RPMI8226 (cell line): ENCODE measurements around the gene TCF4.

Experiments
- DNase-seq: peaks from one replicate; pipeline ENCODE4 v3.0.0-alpha.2; 2015

TCF4 gene

GRCh38 chr18:55466789-55467188, 121.2 kb downstream of the TCF4 start:
- no peak for DNase-seq

- no peak for DNase-seq
These were observed 122.7 kb downstream of the TCF4 start for GRCh38 chr18:55465313-55465712.

DNA sequence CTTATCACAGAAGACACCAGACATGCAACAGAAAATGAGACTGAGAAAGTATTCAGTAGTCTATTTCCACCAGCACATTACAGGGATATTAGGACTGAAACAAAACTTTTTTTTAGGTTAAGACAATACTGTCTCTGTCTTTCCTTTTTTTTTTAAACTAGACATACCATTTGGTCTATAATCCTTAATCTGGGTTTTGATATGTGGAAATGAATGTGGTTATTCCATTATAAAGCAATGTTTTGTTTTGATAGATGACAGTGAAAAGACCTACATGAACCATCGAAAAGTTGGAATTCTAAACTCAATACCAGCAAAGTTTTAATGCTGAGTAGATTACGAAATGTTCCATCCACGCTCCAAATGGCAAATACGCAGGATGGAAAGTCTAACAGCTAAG, 123.4 kb downstream of the TCF4 start:
- DNase-seq, result no peak

GRCh38 chr18:55462652-55463051, 125.3 kb downstream of the TCF4 start:
- no peak for DNase-seq

GRCh38 chr18:55461848-55462247, 126.1 kb downstream of the TCF4 start:
- no peak for DNase-seq

DNA sequence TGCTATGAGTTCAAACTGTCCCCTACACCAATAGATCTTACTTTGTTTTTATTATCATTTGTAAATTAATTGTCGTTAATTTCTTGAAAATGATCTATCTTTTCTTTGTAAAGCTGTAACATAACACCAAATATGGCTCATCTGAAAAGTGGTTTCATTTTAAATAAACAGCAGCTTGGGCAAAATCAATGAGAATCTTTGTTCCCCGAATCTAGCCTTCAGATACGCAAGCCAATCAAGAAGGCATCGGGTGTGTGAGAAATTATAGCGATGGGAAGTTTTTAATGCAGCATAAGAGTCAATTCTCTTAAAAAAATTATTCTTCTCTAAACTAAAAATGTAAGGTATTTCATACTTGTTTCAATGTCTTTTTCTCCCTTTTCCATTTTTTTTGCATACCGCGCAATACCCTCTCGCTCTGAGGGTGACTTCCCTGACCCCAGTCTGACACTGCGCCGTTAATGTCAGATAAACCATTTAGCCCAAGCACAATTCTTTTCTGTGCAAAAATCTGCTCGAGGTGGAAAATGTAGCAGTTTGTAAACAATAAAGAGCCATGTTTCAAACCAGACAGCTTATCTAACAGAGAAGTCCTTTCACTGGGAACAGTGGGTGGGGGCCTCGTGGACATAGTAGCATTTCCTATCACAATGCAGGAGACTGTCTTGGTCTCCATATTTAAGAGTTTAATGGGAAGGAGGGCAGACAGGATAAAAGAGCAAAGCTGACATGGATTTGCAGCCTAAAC, 129.4 kb downstream of the TCF4 start:
- DNase-seq, result no peak

GRCh38 chr18:55457028-55457427, 131.0 kb downstream of the TCF4 start:
- DNase-seq, result no peak

- DNase-seq, result no peak
These were observed 132.1 kb downstream of the TCF4 start for GRCh38 chr18:55455938-55456337.

- DNase-seq, result no peak
These were observed 134.8 kb downstream of the TCF4 start for GRCh38 chr18:55453186-55453585.

DNA sequence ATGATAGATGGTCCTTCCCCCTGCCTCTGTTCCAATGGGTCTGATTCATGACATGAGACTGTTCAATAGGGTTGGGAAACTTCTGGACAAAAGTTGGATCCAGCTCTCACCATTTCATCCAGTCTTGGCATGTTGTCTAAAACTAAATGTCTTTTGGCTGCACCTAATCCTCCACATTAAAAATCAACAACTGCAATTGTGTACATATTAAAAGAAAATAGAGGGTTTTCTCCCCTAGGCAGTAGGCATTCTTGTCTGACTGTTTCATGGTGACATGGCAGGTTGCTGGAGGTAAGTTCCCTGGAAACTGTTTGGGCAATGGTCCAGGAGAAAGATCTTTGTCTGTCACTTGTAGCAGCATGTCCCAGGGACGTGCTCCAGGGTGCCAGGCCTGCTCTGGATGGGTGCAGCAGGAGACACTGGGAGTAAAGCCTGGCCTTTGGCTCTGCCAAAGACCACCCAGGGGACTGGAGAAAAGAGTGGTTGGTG, 135.8 kb downstream of the TCF4 start:
- no peak for DNase-seq

- no peak for DNase-seq
These were observed 138.4 kb downstream of the TCF4 start for GRCh38 chr18:55449412-55450140.

DNA sequence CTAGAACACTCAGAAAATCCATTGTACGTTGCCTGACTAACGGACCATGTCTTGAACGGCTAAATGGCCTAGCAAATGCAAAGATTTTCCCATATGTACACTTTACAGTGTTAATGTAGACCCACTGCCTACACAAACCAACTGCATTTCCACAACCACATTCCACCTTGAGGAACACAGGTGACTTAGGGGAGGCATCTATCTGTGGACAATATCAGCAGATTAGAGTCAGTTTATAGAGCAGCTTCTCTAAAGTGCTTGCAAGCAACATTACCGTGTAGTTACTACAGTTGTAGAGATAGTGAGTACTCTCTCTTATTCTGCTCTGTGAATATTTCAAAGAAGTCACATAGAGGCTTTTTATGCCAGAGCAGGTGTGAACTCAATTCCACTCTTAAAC, 139.6 kb downstream of the TCF4 start:
- DNase-seq, result no peak

- no peak for DNase-seq
These were observed 140.3 kb downstream of the TCF4 start for GRCh38 chr18:55447672-55448018.

- DNase-seq, result no peak
These were observed 140.9 kb downstream of the TCF4 start for GRCh38 chr18:55446996-55447671.

DNA sequence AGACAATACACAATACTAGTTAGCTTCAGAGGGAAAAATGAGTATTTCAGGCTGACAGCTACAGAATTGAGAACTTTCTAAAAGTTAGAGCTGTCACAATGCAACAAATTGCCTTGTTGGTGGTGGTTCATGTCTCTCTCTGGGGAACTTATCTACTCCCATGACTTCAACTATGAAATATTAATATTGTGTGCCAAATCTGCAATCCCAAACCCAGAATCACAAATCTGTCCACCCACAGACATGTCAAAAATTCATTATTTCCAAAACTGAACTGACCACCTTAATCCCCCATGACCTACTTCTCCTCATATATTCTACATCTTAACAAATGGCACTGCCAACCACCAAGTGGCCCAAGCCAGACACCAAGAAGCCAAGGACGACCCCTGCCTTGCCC, 143.5 kb downstream of the TCF4 start:
- no peak for DNase-seq

DNA sequence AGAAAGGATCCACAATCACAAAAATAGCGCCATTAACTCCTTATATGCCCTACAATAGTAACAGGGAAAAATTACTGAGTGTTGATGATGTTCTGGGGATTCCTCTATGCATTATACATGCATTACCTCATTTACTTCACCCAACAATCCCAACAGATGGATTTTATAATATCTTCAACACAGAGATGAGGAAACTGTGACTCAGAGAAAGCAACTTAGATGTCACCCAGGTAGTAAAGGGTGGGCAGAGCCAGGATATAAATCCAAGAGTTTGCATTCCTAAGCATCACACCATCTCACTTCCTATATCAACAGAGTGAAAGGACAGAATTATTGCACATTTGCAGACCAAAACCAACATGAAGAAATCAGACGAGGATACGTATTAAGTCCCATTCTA, 144.2 kb downstream of the TCF4 start:
- DNase-seq, result no peak

DNA sequence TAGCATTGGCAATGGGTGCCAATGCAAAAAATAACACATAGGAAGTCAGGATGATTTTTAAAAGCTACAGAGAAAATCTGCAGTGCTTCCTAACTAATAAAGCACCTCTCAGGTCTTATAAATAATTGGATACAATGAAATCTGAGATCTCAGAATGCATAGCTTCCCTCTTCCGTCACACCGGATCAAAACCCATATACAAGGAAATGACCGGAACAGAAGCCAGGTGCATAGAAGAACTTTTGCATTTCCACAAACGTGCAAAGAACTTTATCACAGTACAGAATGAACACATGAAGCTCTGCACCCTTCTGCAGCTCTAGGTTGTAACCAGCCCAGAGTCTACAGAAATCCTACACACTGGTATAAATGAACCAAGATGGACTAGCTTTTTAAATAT, 145.4 kb downstream of the TCF4 start:
- no peak for DNase-seq

DNA sequence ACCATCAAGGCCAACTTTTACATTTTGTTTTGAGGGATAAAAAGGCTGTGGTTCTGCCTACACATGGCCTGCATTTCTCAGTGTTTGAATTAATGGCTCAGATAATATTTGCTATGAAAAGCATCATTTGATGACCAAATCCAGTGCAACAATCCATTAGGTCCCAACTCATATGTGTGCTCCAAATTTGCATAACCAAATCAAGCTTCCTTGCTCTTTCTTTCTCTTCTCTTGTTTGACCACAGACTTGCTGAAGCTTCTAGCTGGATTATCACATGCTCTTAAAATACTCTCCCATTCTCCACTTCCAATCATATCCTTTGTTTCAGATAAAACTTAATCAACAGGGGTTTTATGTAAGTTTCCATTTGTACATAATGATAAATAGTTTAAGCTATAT, 147.0 kb downstream of the TCF4 start:
- no peak for DNase-seq

GRCh38 chr18:55439056-55439455, 148.9 kb downstream of the TCF4 start:
- no peak for DNase-seq

DNA sequence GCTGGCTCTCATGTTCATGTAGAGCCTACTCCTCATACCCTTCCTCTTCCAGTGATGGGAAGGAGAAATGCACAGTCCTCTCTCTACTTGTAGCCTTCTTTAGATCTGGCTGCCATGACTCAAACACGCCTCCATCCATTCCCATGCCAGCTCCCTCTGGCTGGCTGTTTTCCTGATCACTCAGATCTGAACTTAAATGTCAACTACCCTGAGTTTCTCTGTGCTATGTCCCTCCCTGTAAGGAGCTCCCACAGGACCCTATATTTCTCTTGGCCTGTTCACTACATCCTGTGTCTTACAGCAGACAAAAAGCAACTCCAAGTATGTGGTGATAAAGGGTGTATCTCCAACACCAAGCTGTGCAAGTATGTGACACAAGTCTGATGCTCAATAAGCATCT, 152.4 kb downstream of the TCF4 start:
- no peak for DNase-seq

- DNase-seq, result no peak
These were observed 154.3 kb downstream of the TCF4 start for GRCh38 chr18:55433648-55434047.

DNA sequence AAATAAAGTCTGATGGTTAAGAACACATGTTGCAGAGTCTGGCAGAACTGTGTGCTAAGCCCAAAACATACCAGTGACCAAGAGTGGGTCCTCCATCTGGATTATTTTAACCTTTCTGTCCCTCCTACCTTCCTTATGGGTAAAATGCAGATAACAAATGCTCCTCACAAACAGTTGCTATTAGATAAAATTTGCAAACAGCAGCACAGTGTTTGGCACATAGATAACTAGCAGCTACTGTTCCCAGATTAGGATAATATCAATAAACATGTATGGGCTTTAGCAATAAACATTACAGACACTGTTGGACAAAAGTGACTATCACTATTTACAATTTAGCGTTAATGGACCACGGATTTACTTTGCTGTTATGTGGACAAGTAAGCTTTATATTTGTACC, 154.9 kb downstream of the TCF4 start:
- DNase-seq, result no peak

- no peak for DNase-seq
These were observed 155.5 kb downstream of the TCF4 start for GRCh38 chr18:55432307-55433040.
